ENCODE data around the gene FABP3. TPM values are rescaled to one million over a fixed set of nuclear protein-coding genes. Genes with fewer than 3 reads are reported as not detected.

Gene FABP3
- total and polyA plus RNA-seq, 10 of the 15 experiments (the other 5 are each of a cell fraction or from before 2014, with no cell fraction given) = 0.36 to 1.2 (median 0.67) TPM; not detected in 2

GRCh38 chr1:31344503-31344902, 28.4 kb downstream of the FABP3 start:
- Histone ChIP-seq H3K27ac (ENCODE audit: control insufficient read depth, insufficient read depth) (no peak overlapping the region), H3K9me3 (replicated peaks; ENCODE audit: control insufficient read depth, insufficient read depth, low read length) (no peaks in the 10 kb centered on the region), H3K4me2 (ENCODE audit: control insufficient read depth, insufficient read depth) (no peak overlapping the region), H3K36me3 (ENCODE audit: control insufficient read depth in 2 of 2, insufficient read depth in 2 of 2, low read length in 1 of 2) (peaks cover 0 to 13% of the 10 kb centered on the region in 2 experiments; a peak in 3 of 4 replicates), H3K27me3 (replicated peaks in 1 of 2; ENCODE audit: control insufficient read depth in 2 of 2, insufficient read depth in 2 of 2, low read length in 1 of 2) (no peaks in the 10 kb centered on the region), H3K4me1 (ENCODE audit: control insufficient read depth, insufficient read depth, low read length) (no peaks in the 10 kb centered on the region), H3K4me3 (no peak overlapping the region), H2AFZ (ENCODE audit: control insufficient read depth, low read depth, low read length) (no peak overlapping the region), H4K20me1 (ENCODE audit: control insufficient read depth, insufficient read depth) (no peaks in the 10 kb centered on the region), H3K9ac (ENCODE audit: control insufficient read depth, insufficient read depth, low read length) (no peak overlapping the region), H3K79me2 (ENCODE audit: control insufficient read depth, insufficient read depth, low read length) (no peaks in the 10 kb centered on the region)
- ATAC-seq (no peak), FAIRE-seq (no peak), DNase-seq (ENCODE audit: low read depth, low spot score) (no peak)
- 0% methylated on average over 1 of the region's 1 CpG for WGBS (ENCODE audit: insufficient coverage, insufficient replicate concordance, low lambda C conversion rate, missing lambda C conversion rate)
- ChIA-PET RAD21 (ENCODE audit: unreplicated experiment) (no interaction called here), CTCF (interaction anchor here (0.7 kb wide), 1 partner anchor 317 kb away, joined by 3 read pairs; no protein-coding TSS in a partner anchor), SMC1A (ENCODE audit: uncharacterized antibody, unreplicated experiment) (no interaction called here), POLR2A (no interaction called here)
- in situ Hi-C loops (cut with MboI) (no loop called here), intact Hi-C loops (cut with micrococcal nuclease; ENCODE audit: unreplicated experiment) (no loop called here)
- TSS peak; percentile 29 for BruUV-seq (replicated peaks)
- no peak for TF ChIP-seq RUNX3 (IDR thresholded peaks at IDR 0.05; ENCODE audit: low read length)
- TF ChIP-seq SUPT20H (IDR thresholded peaks at IDR 0.05; ENCODE audit: borderline replicate concordance, control insufficient read depth, low read depth, low read length) = no peak
- no peak for TF ChIP-seq JUND (IDR thresholded peaks at IDR 0.05; ENCODE audit: low read depth, low read length)
- no peak for TF ChIP-seq CHD4 (IDR thresholded peaks at IDR 0.05)

GRCh38 chr1:31336687-31337467, 36.0 kb downstream of the FABP3 start:
- intact Hi-C loops (cut with micrococcal nuclease; ENCODE audit: unreplicated experiment) = no loop called here
- H3K4me1 ChIP-seq (ENCODE audit: control insufficient read depth, insufficient read depth, low read length) = no peaks in the 10 kb centered on the region; the same call in 1 of the 2 replicates
- H3K79me2 ChIP-seq (ENCODE audit: control insufficient read depth, insufficient read depth, low read length) = no peaks in the 10 kb centered on the region
- no peak overlapping the region for H3K4me3 ChIP-seq
- no TSS peak for BruUV-seq (replicated peaks)
- no peak for DNase-seq (ENCODE audit: low read depth, low spot score)
- no peaks in the 10 kb centered on the region for H3K9me3 ChIP-seq (replicated peaks; ENCODE audit: control insufficient read depth, insufficient read depth, low read length)
- ChIA-PET RAD21 (ENCODE audit: unreplicated experiment) (interaction anchor here (1.5 kb wide), 1 partner anchor 152 kb away, joined by 4 read pairs; no protein-coding TSS in a partner anchor), CTCF (interaction anchor here (0.9 to 1.0 kb wide), 2 partner anchors 34 to 36 kb away, joined by 3 read pairs; partner anchors contain the start of gene FABP3), POLR2A (no interaction called here), SMC1A (ENCODE audit: uncharacterized antibody, unreplicated experiment) (no interaction called here)
- FAIRE-seq = no peak
- ATAC-seq = no peak
- no peaks in the 10 kb centered on the region for H3K27me3 ChIP-seq (replicated peaks in 1 of 2; ENCODE audit: control insufficient read depth in 2 of 2, insufficient read depth in 2 of 2, low read length in 1 of 2)
- no peak overlapping the region for H3K27ac ChIP-seq (ENCODE audit: control insufficient read depth, insufficient read depth)
- in situ Hi-C loops (cut with MboI) = no loop called here
- H4K20me1 ChIP-seq (ENCODE audit: control insufficient read depth, insufficient read depth) = no peaks in the 10 kb centered on the region
- no peak overlapping the region for H3K4me2 ChIP-seq (ENCODE audit: control insufficient read depth, insufficient read depth)
- H2AFZ ChIP-seq (ENCODE audit: control insufficient read depth, low read depth, low read length) = no peak overlapping the region
- peaks cover 0 to 4% of the 10 kb centered on the region in 2 experiments; a peak in 2 of 4 replicates for H3K36me3 ChIP-seq (ENCODE audit: control insufficient read depth in 2 of 2, insufficient read depth in 2 of 2, low read length in 1 of 2)
- H3K9ac ChIP-seq (ENCODE audit: control insufficient read depth, insufficient read depth, low read length) = no peak overlapping the region
- WGBS (ENCODE audit: insufficient coverage, insufficient replicate concordance, low lambda C conversion rate, missing lambda C conversion rate) = 82% methylated on average over 10 of the region's 10 CpGs
- no peak for TF ChIP-seq SREBF2 (IDR thresholded peaks at IDR 0.05; ENCODE audit: low read length)
- TF ChIP-seq NFYA (IDR thresholded peaks at IDR 0.05; ENCODE audit: borderline replicate concordance, low read depth, low read length) = no peak
- TF ChIP-seq E4F1 (IDR thresholded peaks at IDR 0.05; ENCODE audit: borderline replicate concordance, partially characterized antibody) = no peak
- no peak for TF ChIP-seq USF2 (IDR thresholded peaks at IDR 0.05; ENCODE audit: borderline replicate concordance, low read depth, low read length)
- TF ChIP-seq PML (IDR thresholded peaks at IDR 0.05; ENCODE audit: low read length) = no peak
- no peak for TF ChIP-seq ZSCAN29 (IDR thresholded peaks at IDR 0.05)
- TF ChIP-seq POU2F2 (IDR thresholded peaks at IDR 0.05; ENCODE audit: borderline replicate concordance, low read depth, low read length) = no peak
- TF ChIP-seq YBX1 (IDR thresholded peaks at IDR 0.05) = no peak
- no peak for TF ChIP-seq NR2C2 (IDR thresholded peaks at IDR 0.05; ENCODE audit: borderline replicate concordance, control insufficient read depth, insufficient read length, low read depth)
- no peak for TF ChIP-seq SMAD5 (IDR thresholded peaks at IDR 0.05; ENCODE audit: low read depth)

All from GM12878 (cell line).